SJCRH30 (cell line): Measurements from ENCODE around the gene OR2AT4. TPM values are rescaled to one million over a fixed set of nuclear protein-coding genes. Genes with fewer than 3 reads are reported as not detected.

Experiments
- DNase-seq, 2 experiments: peaks; one replicate each; pipeline ENCODE4 v3.0.0-alpha.2; 2015 to 2020
- H3K27ac ChIP-seq: fragments of 250-450 bp; sonication (Bioruptor Pico); 2 replicates; pipeline ENCODE4 v1.5.1; 2020; ENCODE audit warnings: mild to moderate bottlenecking, moderate library complexity
- H3K27me3 ChIP-seq: fragments of 250-450 bp; sonication (Bioruptor Pico); 2 replicates; pipeline ENCODE4 v1.5.1; 2020; ENCODE audit warnings: mild to moderate bottlenecking, moderate library complexity
- H3K36me3 ChIP-seq: fragments of 250-450 bp; sonication (Bioruptor Pico); 2 replicates; pipeline ENCODE4 v1.5.1; 2020; ENCODE audit warnings: mild to moderate bottlenecking, moderate library complexity
- H3K4me1 ChIP-seq: fragments of 250-450 bp; sonication (Bioruptor Pico); 2 replicates; pipeline ENCODE4 v1.5.1; 2020; ENCODE audit warnings: mild to moderate bottlenecking, moderate library complexity
- H3K4me3 ChIP-seq: fragments of 250-450 bp; sonication (Bioruptor Pico); 2 replicates; pipeline ENCODE4 v1.5.1; 2020; ENCODE audit warnings: mild to moderate bottlenecking, moderate library complexity
- H3K9me3 ChIP-seq: fragments of 250-450 bp; sonication (Bioruptor Pico); replicated peaks from 2 replicates; pipeline ENCODE4 v1.5.1; 2020; ENCODE audit warnings: mild to moderate bottlenecking, moderate library complexity
- total RNA-seq: library from RNA; depleted of rRNA; stranded (reverse); fragments of >200 nt; shearing (Covaris generic); gene quantifications from 2 replicates; pipeline ENCODE4 v1.2.3, GENCODE V29; 2014; rRNA removed

Gene OR2AT4
- total RNA-seq, 1 experiment from 2014 or later: not detected

DNA sequence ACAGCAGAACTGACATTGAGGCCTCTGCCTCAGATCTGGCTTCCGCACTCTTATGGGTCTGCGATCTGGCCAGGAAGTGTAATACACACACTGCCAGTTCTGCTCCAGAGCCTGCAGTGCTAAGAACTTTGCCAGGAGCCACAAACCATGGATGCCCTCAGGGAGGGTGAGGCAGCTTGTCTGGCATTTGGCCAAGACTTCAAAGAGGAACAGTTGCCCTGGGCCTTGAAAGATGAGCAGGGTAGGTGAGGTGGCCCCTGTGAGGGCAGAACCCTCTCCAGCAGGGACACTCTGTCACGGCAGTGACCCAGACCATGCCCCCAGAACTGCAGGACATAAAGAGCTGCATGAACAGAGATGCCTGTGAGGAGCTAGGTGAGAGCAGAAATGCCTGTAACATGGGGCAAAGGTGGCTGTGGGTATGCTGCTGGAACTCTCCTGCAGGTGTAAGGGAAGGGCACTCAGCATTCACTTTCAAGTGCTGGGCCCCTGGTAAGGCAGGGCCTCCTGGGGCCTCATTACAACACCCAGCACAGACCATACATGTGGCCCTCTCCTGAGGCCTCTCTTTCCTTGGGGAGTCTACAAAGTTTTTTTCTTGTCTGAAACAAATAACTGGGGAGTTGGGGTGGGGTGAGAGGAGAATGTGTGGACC lies 60.6 kb downstream of the OR2AT4 start:
- no peaks in the 10 kb centered on the region for H3K4me1 ChIP-seq
- H3K9me3 ChIP-seq: no peaks in the 10 kb centered on the region
- no peak overlapping the region for H3K4me3 ChIP-seq
- peak; percentile 37 to 58 for DNase-seq
- no peaks in the 10 kb centered on the region for H3K27me3 ChIP-seq
- no peak overlapping the region for H3K27ac ChIP-seq
- no peaks in the 10 kb centered on the region for H3K36me3 ChIP-seq

- H3K4me3 ChIP-seq: no peak overlapping the region
- H3K27ac ChIP-seq: no peak overlapping the region
- H3K4me1 ChIP-seq: no peaks in the 10 kb centered on the region
- no peaks in the 10 kb centered on the region for H3K9me3 ChIP-seq
- H3K27me3 ChIP-seq: no peaks in the 10 kb centered on the region
- DNase-seq: no peak
- no peaks in the 10 kb centered on the region for H3K36me3 ChIP-seq
Measured at GRCh38 chr11:75035256-75035655, 61.4 kb downstream of the OR2AT4 start.

GRCh38 chr11:75033916-75034315 lies 62.8 kb downstream of the OR2AT4 start:
- no peak overlapping the region for H3K4me3 ChIP-seq
- no peaks in the 10 kb centered on the region for H3K4me1 ChIP-seq
- no peak for DNase-seq
- no peaks in the 10 kb centered on the region for H3K27me3 ChIP-seq
- no peaks in the 10 kb centered on the region for H3K36me3 ChIP-seq
- no peak overlapping the region for H3K27ac ChIP-seq
- H3K9me3 ChIP-seq: no peaks in the 10 kb centered on the region

- Histone ChIP-seq H3K27me3 (no peaks in the 10 kb centered on the region), H3K27ac (no peak overlapping the region)
- no peak for DNase-seq
Measured at GRCh38 chr11:75032550-75032935, 64.1 kb downstream of the OR2AT4 start.

DNA sequence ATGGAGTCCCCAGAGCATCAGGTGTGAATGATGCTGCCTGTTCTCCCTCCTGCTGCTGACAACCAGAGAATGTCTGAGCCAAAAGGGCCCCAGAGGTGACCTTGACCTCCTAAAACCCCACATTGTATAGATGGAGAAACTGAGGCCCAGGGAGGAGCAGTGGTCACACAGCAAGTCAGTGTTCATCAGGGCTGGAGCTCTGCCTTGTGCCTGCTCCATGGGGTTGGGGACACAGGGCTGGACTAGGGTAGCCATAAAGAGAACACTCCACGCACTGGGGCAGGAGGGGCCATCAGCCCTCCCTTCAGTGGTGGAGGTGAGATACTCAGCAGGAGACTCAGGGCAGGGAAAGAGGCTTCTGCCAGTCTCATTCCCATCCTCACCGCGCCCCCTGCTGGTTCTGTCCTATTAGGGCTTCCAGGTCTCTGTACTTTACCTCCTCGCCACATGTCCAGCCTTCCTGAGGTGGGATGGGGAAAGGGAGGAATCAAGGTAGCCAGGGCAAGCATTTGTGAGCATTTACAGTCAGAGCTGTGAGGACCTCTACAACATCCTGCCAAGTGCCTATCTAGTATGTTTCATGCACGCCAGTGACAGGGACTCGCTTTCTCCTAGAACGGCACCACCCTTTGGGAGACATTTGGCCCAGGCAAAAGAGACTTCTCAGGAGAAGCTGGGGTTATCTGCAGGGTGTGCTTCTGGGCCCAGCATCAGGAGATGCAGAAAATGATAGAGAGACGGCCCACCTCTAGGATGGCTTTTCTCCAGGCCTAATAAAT lies 64.7 kb downstream of the OR2AT4 start:
- no peaks in the 10 kb centered on the region for H3K9me3 ChIP-seq
- H3K4me3 ChIP-seq: no peak overlapping the region
- H3K4me1 ChIP-seq: no peaks in the 10 kb centered on the region
- H3K27me3 ChIP-seq: no peaks in the 10 kb centered on the region
- no peak overlapping the region for H3K27ac ChIP-seq
- DNase-seq: peak; percentile 53 to 68
- H3K36me3 ChIP-seq: no peaks in the 10 kb centered on the region

More at GRCh38 chr11:75032550-75032935, 64.1 kb downstream of the OR2AT4 start:
- H3K36me3 ChIP-seq: no peaks in the 10 kb centered on the region
- no peaks in the 10 kb centered on the region for H3K4me1 ChIP-seq
- H3K9me3 ChIP-seq: no peaks in the 10 kb centered on the region
- no peak overlapping the region for H3K4me3 ChIP-seq

Other genes with a start within 250 kb of the OR2AT4 start
- gene XRRA1, start 147.8 kb downstream of the OR2AT4 start, total RNA-seq: 4.9 and 5.7 TPM in 2 replicates
- 61.3 and 77.8 TPM in 2 replicates for gene SPCS2, start 147.6 kb downstream of the OR2AT4 start, total RNA-seq
- 10.4 and 10.8 TPM in 2 replicates for gene NEU3, start 107.9 kb downstream of the OR2AT4 start, total RNA-seq
- 0.20 and 0.73 TPM in 2 replicates for gene SLCO2B1, start 54.2 kb upstream of the OR2AT4 start, total RNA-seq
- not detected in 2 replicates for gene TPBGL, start 143.9 kb upstream of the OR2AT4 start, total RNA-seq